HFFc6 (cell line): Measurements from ENCODE around the gene FGF19. TPM values are rescaled to one million over a fixed set of nuclear protein-coding genes. Genes with fewer than 3 reads are reported as not detected.
A peak's percentile ranks its signal among the peaks of the same experiment; 100 is the strongest.

Experiments used
- DNase-seq: peaks from one replicate; pipeline ENCODE4 v3.0.0-alpha.2; 2018
- H3K27ac Mint-ChIP-seq: 2 replicates; pipeline ENCODE4 v1.8.0; 2020; ENCODE audit warnings: mild to moderate bottlenecking, mixed read lengths
- H3K27me3 Mint-ChIP-seq: 2 replicates; pipeline ENCODE4 v1.8.0; 2021; ENCODE audit warnings: mild to moderate bottlenecking, moderate library complexity, mixed read lengths; ENCODE audit not compliant: insufficient read depth
- H3K36me3 Mint-ChIP-seq: 2 replicates; pipeline ENCODE4 v1.8.0; 2021; ENCODE audit warnings: low read depth, mixed read lengths
- H3K4me1 Mint-ChIP-seq: 2 replicates; pipeline ENCODE4 v1.8.0; 2020; ENCODE audit warnings: low read depth, mixed read lengths
- H3K4me3 Mint-ChIP-seq: 2 replicates; pipeline ENCODE4 v1.8.0; 2020; ENCODE audit warnings: mild to moderate bottlenecking, moderate library complexity, mixed read lengths
- H3K9me3 Mint-ChIP-seq: 2 replicates; pipeline ENCODE4 v1.8.0; 2020; ENCODE audit warnings: mild to moderate bottlenecking, mixed read lengths
- total RNA-seq, 6 experiments: library from RNA; stranded (reverse); fragmentation: NEBNext Ultra II Directional; extraction: Animal tissue kit (Norgen Biotek cat#: 25700); gene quantifications; 2 replicates in 1 of 6; 3 replicates in 5 of 6; pipeline ENCODE4 v1.2.3, GENCODE V29; 2021
- TF ChIP-seq, protein P1 (sequence below): fragments of 200-600 bp; sonication (generic); IDR thresholded peaks from 2 replicates; pipeline ENCODE4 v1.5.0; 2021; ENCODE audit warnings: antibody characterized with exemption, mild to moderate bottlenecking

The FGF19 gene
- total RNA-seq, 6 experiments from 2014 or later: not detected

- H3K4me3 Mint-ChIP-seq: no peak overlapping the region
- TF ChIP-seq, protein P1, sequence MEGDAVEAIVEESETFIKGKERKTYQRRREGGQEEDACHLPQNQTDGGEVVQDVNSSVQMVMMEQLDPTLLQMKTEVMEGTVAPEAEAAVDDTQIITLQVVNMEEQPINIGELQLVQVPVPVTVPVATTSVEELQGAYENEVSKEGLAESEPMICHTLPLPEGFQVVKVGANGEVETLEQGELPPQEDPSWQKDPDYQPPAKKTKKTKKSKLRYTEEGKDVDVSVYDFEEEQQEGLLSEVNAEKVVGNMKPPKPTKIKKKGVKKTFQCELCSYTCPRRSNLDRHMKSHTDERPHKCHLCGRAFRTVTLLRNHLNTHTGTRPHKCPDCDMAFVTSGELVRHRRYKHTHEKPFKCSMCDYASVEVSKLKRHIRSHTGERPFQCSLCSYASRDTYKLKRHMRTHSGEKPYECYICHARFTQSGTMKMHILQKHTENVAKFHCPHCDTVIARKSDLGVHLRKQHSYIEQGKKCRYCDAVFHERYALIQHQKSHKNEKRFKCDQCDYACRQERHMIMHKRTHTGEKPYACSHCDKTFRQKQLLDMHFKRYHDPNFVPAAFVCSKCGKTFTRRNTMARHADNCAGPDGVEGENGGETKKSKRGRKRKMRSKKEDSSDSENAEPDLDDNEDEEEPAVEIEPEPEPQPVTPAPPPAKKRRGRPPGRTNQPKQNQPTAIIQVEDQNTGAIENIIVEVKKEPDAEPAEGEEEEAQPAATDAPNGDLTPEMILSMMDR: no peak
- peaks cover 58% of the 10 kb centered on the region for H3K27me3 Mint-ChIP-seq
- no peak for DNase-seq
- H3K9me3 Mint-ChIP-seq: no peaks in the 10 kb centered on the region
- H3K27ac Mint-ChIP-seq: no peak overlapping the region
- no peaks in the 10 kb centered on the region for H3K4me1 Mint-ChIP-seq
- H3K36me3 Mint-ChIP-seq: no peaks in the 10 kb centered on the region
These were observed 3.4 kb upstream of the FGF19 start for GRCh38 chr11:69707176-69707575.

DNA sequence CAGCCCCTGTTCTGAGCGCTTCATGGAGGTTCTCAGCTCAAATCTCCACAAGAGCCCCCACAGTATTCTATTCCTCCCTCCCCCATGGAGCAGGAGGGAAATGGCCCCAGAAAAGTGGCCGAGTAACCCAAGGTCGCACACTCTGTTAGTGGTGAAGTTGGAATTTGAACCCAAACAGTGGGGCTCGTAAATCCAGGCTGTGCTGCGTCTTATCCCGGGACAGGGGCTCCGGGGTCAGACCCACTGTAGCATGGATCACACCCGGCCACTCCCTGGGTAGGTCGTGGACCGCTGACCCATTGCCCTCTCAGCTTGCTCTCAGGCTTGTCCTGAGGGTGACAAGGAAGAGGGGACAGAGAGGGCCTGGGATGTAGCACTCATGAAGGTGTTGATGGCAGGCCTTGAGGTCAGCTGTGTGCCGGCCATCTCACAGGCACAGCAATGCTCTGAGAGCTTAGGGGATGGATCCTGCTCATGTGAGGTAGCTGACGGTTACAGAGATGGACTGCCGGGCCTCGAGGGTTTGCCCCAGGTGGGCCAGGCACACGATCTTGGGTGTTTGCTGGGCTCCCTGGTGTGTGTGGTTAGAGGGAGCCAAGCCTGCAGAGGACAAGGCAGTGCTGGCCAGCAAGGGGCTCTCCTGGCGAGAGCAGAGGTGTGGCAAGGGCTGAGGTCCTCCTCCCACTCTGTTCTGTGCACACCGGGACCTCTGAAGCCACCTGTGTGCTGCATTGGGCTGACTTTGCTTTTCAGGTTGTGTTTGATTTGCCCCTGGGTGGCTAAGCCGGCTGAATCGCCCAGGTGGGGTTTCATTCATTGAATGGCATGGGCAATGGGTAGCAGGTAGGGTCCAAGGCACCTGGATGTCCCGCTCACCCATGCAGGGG lies 2.3 kb upstream of the FGF19 start:
- Mint-ChIP-seq H3K36me3 (no peaks in the 10 kb centered on the region), H3K4me3 (no peak overlapping the region; the same call in 1 of the 2 replicates), H3K27ac (no peak overlapping the region), H3K9me3 (no peaks in the 10 kb centered on the region), H3K27me3 (peaks cover 52% of the 10 kb centered on the region), H3K4me1 (no peaks in the 10 kb centered on the region)
- DNase-seq: no peak
- TF ChIP-seq, protein P1: no peak

DNA sequence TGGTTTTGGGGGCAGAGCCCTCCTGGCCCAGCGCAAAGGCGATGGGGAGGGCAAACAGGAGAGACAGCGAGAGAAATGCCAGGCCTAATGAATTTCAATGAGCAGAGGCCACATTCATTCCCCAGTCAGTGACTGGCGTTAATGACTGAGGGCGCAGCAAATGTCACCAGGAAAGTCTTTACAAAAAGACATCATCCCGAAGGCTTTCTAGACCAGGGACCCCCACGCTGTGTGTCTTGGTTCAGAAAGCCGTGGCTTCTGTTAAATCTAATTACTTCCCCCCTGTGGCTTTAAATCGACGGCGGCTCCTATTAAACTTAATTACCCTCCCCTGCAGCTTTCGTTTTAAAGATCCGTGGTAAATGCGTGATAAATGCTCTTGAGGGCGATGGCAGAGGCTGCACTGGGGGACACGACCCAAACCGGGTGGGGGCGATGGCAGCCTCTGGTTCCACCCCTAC lies 1.6 kb upstream of the FGF19 start:
- TF ChIP-seq, protein P1: no peak
- Mint-ChIP-seq H3K27ac (no peak overlapping the region), H3K4me1 (peaks cover 6% of the 10 kb centered on the region), H3K27me3 (peaks cover 53% of the 10 kb centered on the region), H3K4me3 (peak overlapping the region; percentile 50), H3K36me3 (no peaks in the 10 kb centered on the region), H3K9me3 (no peaks in the 10 kb centered on the region)
- DNase-seq: no peak

- H3K27me3 Mint-ChIP-seq: peaks cover 48% of the 10 kb centered on the region
- H3K4me1 Mint-ChIP-seq: peaks cover 9% of the 10 kb centered on the region
- no peaks in the 10 kb centered on the region for H3K36me3 Mint-ChIP-seq
- no peaks in the 10 kb centered on the region for H3K9me3 Mint-ChIP-seq
- DNase-seq: no peak
- no peak overlapping the region for H3K4me3 Mint-ChIP-seq
- TF ChIP-seq, protein P1: peak; percentile 74
- no peak overlapping the region for H3K27ac Mint-ChIP-seq
These were observed 859 bp upstream of the FGF19 start for GRCh38 chr11:69704508-69705253.

GRCh38 chr11:69703453-69703767 lies 412 bp downstream of the FGF19 start:
- TF ChIP-seq, protein P1: no peak
- H3K4me1 Mint-ChIP-seq: peaks cover 9% of the 10 kb centered on the region
- H3K4me3 Mint-ChIP-seq: no peak overlapping the region
- no peak for DNase-seq
- H3K36me3 Mint-ChIP-seq: no peaks in the 10 kb centered on the region
- peaks cover 43% of the 10 kb centered on the region for H3K27me3 Mint-ChIP-seq
- no peaks in the 10 kb centered on the region for H3K9me3 Mint-ChIP-seq
- no peak overlapping the region for H3K27ac Mint-ChIP-seq
